ENCODE data around the gene RNF144A.

The RNF144A gene

DNA sequence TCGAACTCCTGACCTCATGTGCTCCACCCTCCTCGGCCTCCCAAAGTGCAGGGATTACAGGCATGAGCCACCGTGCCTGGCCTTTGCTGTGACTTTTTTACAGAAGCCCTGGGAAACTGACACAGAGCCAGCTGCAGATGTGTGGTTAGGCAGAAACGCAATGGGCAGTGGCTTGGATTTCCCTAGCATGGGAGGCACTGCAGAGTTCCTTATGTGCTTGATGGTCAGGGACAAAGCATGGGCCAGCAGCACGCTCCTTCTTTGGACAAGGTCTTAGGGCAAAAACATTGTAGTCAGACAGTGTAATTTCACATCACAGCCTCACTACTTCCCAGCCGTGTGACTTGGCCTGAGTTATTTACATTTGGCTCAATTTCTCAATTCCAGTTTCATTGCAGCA, 153.9 kb downstream of the RNF144A start:
- TF ChIP-seq, protein P1, sequence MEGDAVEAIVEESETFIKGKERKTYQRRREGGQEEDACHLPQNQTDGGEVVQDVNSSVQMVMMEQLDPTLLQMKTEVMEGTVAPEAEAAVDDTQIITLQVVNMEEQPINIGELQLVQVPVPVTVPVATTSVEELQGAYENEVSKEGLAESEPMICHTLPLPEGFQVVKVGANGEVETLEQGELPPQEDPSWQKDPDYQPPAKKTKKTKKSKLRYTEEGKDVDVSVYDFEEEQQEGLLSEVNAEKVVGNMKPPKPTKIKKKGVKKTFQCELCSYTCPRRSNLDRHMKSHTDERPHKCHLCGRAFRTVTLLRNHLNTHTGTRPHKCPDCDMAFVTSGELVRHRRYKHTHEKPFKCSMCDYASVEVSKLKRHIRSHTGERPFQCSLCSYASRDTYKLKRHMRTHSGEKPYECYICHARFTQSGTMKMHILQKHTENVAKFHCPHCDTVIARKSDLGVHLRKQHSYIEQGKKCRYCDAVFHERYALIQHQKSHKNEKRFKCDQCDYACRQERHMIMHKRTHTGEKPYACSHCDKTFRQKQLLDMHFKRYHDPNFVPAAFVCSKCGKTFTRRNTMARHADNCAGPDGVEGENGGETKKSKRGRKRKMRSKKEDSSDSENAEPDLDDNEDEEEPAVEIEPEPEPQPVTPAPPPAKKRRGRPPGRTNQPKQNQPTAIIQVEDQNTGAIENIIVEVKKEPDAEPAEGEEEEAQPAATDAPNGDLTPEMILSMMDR (IDR thresholded peaks at IDR 0.05; ENCODE audit: low read depth, low read length): no peak
- H3K4me3 ChIP-seq (ENCODE audit: low read depth, low read length): no peak overlapping the region

DNA sequence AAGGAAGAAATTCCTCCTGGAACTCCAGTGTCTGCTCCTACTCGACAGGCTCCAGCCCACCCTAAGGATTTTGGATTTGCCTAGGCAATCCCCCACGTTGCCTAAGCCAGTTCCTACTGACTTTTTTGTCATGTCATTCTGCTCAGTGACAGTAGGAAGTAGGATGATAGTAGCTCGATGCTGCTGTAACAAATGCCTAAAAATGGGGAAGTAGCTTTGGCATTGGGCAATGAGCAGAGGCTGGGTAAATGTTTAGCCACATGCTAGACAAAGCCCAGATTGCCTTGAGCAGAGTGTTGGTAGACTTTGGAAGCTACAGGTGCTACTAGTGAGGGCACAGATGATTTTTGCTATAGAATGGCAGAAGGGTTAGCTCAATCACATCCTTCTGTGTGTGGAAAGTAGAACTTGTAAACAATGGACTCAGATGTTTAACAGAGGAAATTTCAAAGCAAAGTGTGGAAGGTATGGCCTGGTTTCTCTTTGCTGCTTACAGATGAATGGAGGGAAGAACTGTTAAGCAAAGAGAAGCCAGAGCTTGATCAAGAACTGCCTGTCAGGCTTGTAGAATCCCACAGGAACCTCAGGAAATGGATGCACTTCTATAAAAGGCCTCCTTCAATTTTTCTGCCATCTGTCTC, 154.8 kb downstream of the RNF144A start:
- no peak overlapping the region for H3K4me3 ChIP-seq (ENCODE audit: low read depth, low read length)
- TF ChIP-seq, protein P1 (IDR thresholded peaks at IDR 0.05; ENCODE audit: low read depth, low read length): no peak

DNA sequence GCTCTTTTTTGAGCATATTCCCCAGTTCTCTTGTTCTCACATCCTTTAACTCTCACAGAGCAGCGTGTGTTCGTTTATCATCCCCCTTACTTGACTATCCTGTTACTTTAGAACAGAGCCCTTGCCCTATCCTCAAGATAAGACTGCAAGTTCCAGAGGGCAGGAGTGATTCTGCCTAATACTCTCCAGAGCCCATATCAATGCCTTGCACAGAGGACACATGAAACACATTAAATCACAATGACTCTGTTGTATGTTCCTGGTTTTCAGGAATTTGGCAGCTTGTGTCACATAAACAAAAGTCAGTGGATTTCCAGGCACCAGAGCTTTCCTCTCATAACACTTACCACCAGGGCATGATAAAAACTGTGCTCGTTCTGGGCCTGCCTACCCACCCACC, 156.7 kb downstream of the RNF144A start:
- TF ChIP-seq, protein P1 (IDR thresholded peaks at IDR 0.05; ENCODE audit: low read depth, low read length): no peak
- no peak overlapping the region for H3K4me3 ChIP-seq (ENCODE audit: low read depth, low read length)

DNA sequence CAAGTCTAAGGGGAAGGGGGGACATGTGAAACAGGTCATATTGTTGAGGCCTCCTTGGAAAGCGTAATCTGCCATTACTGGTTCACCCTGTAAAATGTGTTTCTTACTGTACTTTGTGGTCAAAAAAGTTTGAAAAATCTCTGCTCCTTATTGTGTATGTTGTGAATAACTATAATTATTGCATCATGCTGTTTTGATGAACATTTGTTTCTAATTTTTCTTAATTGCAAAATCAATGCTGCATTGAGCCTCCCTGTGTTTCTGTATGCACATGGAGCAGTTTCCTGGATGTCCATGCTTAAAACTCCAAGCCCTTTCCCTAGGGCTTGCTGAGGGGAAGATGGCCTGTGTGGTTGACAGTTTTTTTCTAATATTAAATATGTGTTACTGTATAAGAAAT, 158.6 kb downstream of the RNF144A start:
- H3K4me3 ChIP-seq (ENCODE audit: low read depth, low read length): no peak overlapping the region
- TF ChIP-seq, protein P1 (IDR thresholded peaks at IDR 0.05; ENCODE audit: low read depth, low read length): no peak

DNA sequence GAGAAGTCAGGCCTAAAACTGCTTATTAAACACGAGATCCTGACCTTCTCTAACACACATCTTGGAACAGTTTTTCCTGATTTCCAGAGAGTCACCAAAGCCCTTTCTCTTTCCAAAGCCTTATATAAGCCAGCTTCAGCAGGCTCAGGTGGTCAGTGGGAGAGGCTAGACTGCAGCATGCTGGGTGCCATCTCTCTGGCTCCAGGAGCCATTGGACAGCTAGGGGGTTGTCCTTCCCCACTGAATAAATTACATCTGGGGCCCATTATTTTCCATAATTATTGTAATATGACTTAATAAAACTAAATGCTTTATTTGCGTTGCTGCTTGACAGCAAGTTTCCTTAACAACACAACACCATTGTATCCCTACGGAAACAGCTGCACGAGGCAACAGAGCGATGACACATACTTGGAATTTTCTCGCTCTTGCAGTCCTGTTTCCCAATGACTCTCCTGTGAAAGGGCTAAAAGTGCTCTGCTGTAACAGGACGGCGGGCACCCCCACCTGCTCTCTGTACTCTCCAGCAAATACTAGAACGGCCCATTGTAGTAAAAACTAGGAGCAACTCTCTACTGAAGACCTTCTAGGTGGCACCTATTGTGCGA, 160.6 kb downstream of the RNF144A start:
- TF ChIP-seq, protein P1 (IDR thresholded peaks at IDR 0.05; ENCODE audit: low read depth, low read length): no peak

DNA sequence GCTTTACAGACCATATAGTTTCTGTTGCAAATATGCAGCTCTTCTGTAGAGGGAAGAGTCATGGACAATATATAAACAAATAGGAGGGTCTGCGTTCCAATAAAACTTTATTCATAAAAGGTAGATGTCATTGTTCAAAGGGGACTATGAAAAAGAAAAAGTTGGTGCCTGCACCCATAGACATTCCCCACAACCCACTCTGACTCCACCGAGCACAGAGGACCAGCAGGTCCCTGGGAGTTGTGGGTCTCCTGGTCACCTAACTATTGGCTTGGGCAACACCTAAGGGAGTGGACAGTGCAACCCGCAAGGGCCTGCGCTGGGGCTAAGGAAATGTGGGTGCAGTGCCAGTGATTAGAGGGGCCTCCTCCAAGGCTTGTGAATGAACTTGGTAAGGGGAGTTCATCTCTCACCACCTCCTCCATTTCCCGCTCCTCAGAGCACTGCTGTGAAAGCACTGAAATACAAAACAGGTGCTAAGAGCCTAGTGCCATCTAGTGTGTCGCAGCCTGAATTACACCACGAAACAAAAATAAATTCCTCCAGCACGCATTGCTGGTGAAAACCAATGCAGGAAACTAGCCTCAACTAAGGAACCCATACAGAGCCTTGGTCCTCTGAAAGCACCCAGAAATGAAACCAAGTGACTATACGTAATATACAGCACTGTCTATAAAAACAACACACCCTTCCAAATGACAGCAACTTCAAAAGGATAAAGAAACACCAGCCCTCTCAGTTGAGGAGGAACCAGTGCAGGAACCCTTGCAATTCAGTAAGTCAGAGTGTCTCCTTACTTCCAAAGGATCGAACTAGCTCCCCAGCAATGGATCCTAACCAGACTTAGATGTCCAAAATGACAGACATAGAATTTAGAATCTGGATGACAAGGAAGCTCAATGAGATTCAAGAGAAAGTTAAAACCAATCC, 166.6 kb downstream of the RNF144A start:
- no peak overlapping the region for H3K4me3 ChIP-seq (ENCODE audit: low read depth, low read length)
- TF ChIP-seq, protein P1 (IDR thresholded peaks at IDR 0.05; ENCODE audit: low read depth, low read length): peak; percentile 29; the same call in 1 of the 2 replicates

More for the DNA sequence above, 160.6 kb downstream of the RNF144A start:
- no peak overlapping the region for H3K4me3 ChIP-seq (ENCODE audit: low read depth, low read length)

Data from WI38 (cell line).